Measurements from ENCODE around the gene DSE. TPM values are rescaled to one million over a fixed set of nuclear protein-coding genes. Genes with fewer than 3 reads are reported as not detected.

DSE gene
- total RNA-seq, 1 donor from 2014 or later, result 82.7 TPM

Other genes starting within 250 kb of the DSE start
- 0.09 TPM for gene COL10A1, start 244.8 kb upstream of the DSE start, total RNA-seq
- gene TSPYL4, start 116.9 kb upstream of the DSE start, total RNA-seq, result 26.5 TPM
- 71.8 TPM for gene TSPYL1, start 91.0 kb upstream of the DSE start, total RNA-seq
- gene CALHM6, start 90.4 kb downstream of the DSE start, total RNA-seq, result 5.5 TPM
- 5.3 TPM for gene CALHM5, start 140.7 kb downstream of the DSE start, total RNA-seq
- 0.22 TPM for gene TRAPPC3L, start 174.7 kb downstream of the DSE start, total RNA-seq
- gene CALHM4, start 182.8 kb downstream of the DSE start, total RNA-seq, result not detected
- 39.6 TPM for gene RWDD1, start 200.6 kb downstream of the DSE start, total RNA-seq
- 0.18 TPM for gene RSPH4A, start 245.5 kb downstream of the DSE start, total RNA-seq

All from sciatic nerve (tissue), 1 donor.